ENCODE measurements around the gene S100A4. TPM values are rescaled to one million over a fixed set of nuclear protein-coding genes. Genes with fewer than 3 reads are reported as not detected.

Gene S100A4
- total RNA-seq, 1 donor from 2014 or later = 4.7 TPM

GRCh38 chr1:153550827-153551500 is 5.4 kb upstream of the S100A4 start:
- peaks cover 9% of the 10 kb centered on the region for H3K4me1 Mint-ChIP-seq (ENCODE audit: low read depth, unreplicated experiment)
- no peaks in the 10 kb centered on the region for H3K36me3 Mint-ChIP-seq (ENCODE audit: unreplicated experiment)
- H3K4me3 Mint-ChIP-seq (ENCODE audit: unreplicated experiment) = no peak overlapping the region
- peaks cover 7% of the 10 kb centered on the region for H3K27me3 Mint-ChIP-seq (ENCODE audit: unreplicated experiment)
- DNase-seq = no peak
- no peak for TF ChIP-seq CTCF (IDR thresholded peaks at IDR 0.05; ENCODE audit: partially characterized antibody, unreplicated experiment)
- peaks cover 6% of the 10 kb centered on the region for H3K9me3 Mint-ChIP-seq (ENCODE audit: unreplicated experiment)
- no peak overlapping the region for H3K27ac Mint-ChIP-seq (ENCODE audit: unreplicated experiment)

- no peak for DNase-seq
- Mint-ChIP-seq H3K9me3 (ENCODE audit: unreplicated experiment) (peaks cover 6% of the 10 kb centered on the region), H3K27me3 (ENCODE audit: unreplicated experiment) (peaks cover 9% of the 10 kb centered on the region), H3K4me3 (ENCODE audit: unreplicated experiment) (no peak overlapping the region), H3K27ac (ENCODE audit: unreplicated experiment) (no peak overlapping the region), H3K36me3 (ENCODE audit: unreplicated experiment) (no peaks in the 10 kb centered on the region), H3K4me1 (ENCODE audit: low read depth, unreplicated experiment) (peaks cover 11% of the 10 kb centered on the region)
- no peak for TF ChIP-seq CTCF (IDR thresholded peaks at IDR 0.05; ENCODE audit: partially characterized antibody, unreplicated experiment)
Observed at GRCh38 chr1:153550398-153550758, 4.8 kb upstream of the S100A4 start.

GRCh38 chr1:153549741-153550397 is 4.3 kb upstream of the S100A4 start:
- Mint-ChIP-seq H3K4me3 (ENCODE audit: unreplicated experiment) (no peak overlapping the region), H3K36me3 (ENCODE audit: unreplicated experiment) (no peaks in the 10 kb centered on the region), H3K4me1 (ENCODE audit: low read depth, unreplicated experiment) (peaks cover 16% of the 10 kb centered on the region), H3K27me3 (ENCODE audit: unreplicated experiment) (peaks cover 10% of the 10 kb centered on the region), H3K9me3 (ENCODE audit: unreplicated experiment) (peaks cover 6% of the 10 kb centered on the region), H3K27ac (ENCODE audit: unreplicated experiment) (no peak overlapping the region)
- DNase-seq = no peak
- TF ChIP-seq CTCF (IDR thresholded peaks at IDR 0.05; ENCODE audit: partially characterized antibody, unreplicated experiment) = no peak

GRCh38 chr1:153548722-153549688 is 3.4 kb upstream of the S100A4 start, which contains the start of gene S100A3:
TSS of gene S100A3 (minus strand) at chr1:153549258. CDS start at chr1:153548485, 773 bp downstream.
- no peak for TF ChIP-seq CTCF (IDR thresholded peaks at IDR 0.05; ENCODE audit: partially characterized antibody, unreplicated experiment)
- Mint-ChIP-seq H3K4me3 (ENCODE audit: unreplicated experiment) (no peak within 1 kb of the TSS), H3K36me3 (ENCODE audit: unreplicated experiment) (no peaks in the 10 kb centered on the region), H3K9me3 (ENCODE audit: unreplicated experiment) (peaks cover 6% of the 10 kb centered on the region), H3K27ac (ENCODE audit: unreplicated experiment) (no peak within 1 kb of the TSS), H3K27me3 (ENCODE audit: unreplicated experiment) (peaks cover 10% of the 10 kb centered on the region), H3K4me1 (ENCODE audit: low read depth, unreplicated experiment) (peaks cover 17% of the 10 kb centered on the region)
- DNase-seq = no peak
